Stimulated activated CD8-positive, alpha-beta memory T cell treated with anti-CD3 and anti-CD28 coated beads, Interleukin-2, amount 100 ng/mL, for 48 hours (primary cell): Measurements from ENCODE around the gene CCR7.

Experiments used
- DNase-seq, 2 donors: peaks; one replicate each; pipeline ENCODE4 v3.0.0-alpha.2; 2020; ENCODE audit warnings: low read depth in 2 of 2

The CCR7 gene

GRCh38 chr17:40562838-40563219, 2.4 kb downstream of the CCR7 start:
- DNase-seq = no peak

- no peak for DNase-seq
Measured at GRCh38 chr17:40561871-40562611, 3.2 kb downstream of the CCR7 start.

GRCh38 chr17:40561294-40561870, 3.9 kb downstream of the CCR7 start:
- no peak for DNase-seq

- DNase-seq = peak in 1 of 2 donors; percentile 71
Measured at GRCh38 chr17:40560592-40561293, 4.5 kb downstream of the CCR7 start.

GRCh38 chr17:40559954-40560591, 5.2 kb downstream of the CCR7 start:
- DNase-seq = peak in 1 of 2 donors; percentile 77

GRCh38 chr17:40559564-40559916, 5.7 kb downstream of the CCR7 start:
- no peak for DNase-seq

- no peak for DNase-seq
Measured at GRCh38 chr17:40558890-40559563, 6.2 kb downstream of the CCR7 start.

GRCh38 chr17:40558300-40558889, 6.9 kb downstream of the CCR7 start:
- no peak for DNase-seq

- no peak for DNase-seq
Measured at GRCh38 chr17:40557531-40558299, 7.6 kb downstream of the CCR7 start.

- no peak for DNase-seq
Measured at GRCh38 chr17:40556884-40557414, 8.3 kb downstream of the CCR7 start.

- DNase-seq = no peak
Measured at GRCh38 chr17:40556198-40556661, 9.0 kb downstream of the CCR7 start.

GRCh38 chr17:40555296-40556190, 9.7 kb downstream of the CCR7 start:
- no peak for DNase-seq

- no peak for DNase-seq
Measured at GRCh38 chr17:40554646-40555295, 10.5 kb downstream of the CCR7 start.

- DNase-seq = no peak
Measured at GRCh38 chr17:40553694-40554534, 11.4 kb downstream of the CCR7 start.

- no peak for DNase-seq
Measured at GRCh38 chr17:40552806-40553693, 12.2 kb downstream of the CCR7 start.

GRCh38 chr17:40551879-40552768, 13.1 kb downstream of the CCR7 start:
- no peak for DNase-seq
